Stimulated activated naive CD8-positive, alpha-beta T cell treated with anti-CD3 and anti-CD28 coated beads, Interleukin-15, Interleukin-2, amounts not matched to agents 100 U/mL and 50 U/mL, for 24 hours (primary cell): ENCODE results near the gene LBP.
"Not testable (repeated sequence)": the region's sequence is repeated elsewhere in the genome, so short reads cannot be mapped to it uniquely, and the experiment has no call there.

Source experiments
- ATAC-seq: fragments of 150-1000 bp; cut with Tn5 transposase; one replicate; pipeline ENCODE4 v1.10.0; 2021
- DNase-seq: peaks from one replicate; pipeline ENCODE4 v3.0.0; 2021

The LBP gene

DNA sequence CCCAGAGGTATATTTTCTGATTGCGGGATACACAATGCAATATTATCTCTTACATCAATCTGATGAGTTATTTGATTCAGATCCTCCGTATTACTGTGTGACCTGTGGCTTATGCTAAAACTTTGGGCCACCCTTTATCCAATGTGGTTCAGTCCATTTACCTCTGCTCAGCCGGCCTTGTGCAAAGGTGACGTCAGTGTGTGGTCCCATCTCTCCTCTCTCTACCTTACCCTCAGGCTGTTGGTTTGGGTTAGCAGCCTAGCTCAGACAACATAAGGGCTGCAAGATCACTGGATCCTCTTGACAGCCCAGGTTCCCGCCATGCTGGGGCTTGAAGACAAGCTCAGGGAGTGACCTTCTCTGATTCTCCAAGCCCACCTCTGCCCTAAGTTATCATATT is 55.8 kb downstream of the LBP start:
- DNase-seq (no peak), ATAC-seq (no peak)

DNA sequence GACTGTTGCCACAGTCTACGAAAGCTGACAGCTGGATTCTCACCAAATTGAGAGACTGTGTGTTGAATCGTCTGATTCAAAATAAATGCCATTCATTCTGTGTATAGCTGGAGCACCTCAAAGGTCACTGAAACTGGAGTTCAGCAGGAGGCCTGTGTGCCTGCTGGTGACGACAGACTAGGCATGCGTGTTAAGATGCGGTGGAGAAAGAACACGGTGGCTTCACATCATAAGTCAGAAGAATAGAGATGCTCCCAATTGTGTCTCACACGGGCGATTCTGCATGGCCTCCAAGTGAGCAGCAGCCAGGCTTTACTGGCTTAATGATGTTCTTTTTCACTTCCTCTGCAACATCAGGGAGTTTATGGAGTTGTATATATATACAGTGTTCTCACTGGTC is 56.5 kb downstream of the LBP start:
- no peak for DNase-seq

DNA sequence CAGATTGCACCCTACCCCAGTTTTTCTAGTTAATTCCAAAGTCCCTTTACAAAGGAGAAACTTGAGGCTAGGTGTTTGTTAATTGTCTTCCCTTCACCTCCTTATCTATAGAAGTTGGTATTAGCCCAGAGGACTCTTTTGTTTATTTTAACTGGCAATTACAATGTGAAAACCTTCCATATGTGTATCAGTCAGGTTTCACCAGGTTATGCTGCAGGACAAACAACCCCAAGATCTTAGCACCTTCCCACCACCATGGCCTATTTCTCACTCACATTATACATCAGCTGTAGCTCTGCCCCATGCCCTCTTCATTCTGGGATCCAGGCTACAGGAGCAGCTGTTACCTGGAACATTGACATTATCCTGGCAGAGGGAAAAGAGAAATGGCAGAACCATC is 57.7 kb downstream of the LBP start:
- no peak for DNase-seq
- no peak for ATAC-seq

More for the DNA sequence above, 56.5 kb downstream of the LBP start:
- no peak for ATAC-seq

DNA sequence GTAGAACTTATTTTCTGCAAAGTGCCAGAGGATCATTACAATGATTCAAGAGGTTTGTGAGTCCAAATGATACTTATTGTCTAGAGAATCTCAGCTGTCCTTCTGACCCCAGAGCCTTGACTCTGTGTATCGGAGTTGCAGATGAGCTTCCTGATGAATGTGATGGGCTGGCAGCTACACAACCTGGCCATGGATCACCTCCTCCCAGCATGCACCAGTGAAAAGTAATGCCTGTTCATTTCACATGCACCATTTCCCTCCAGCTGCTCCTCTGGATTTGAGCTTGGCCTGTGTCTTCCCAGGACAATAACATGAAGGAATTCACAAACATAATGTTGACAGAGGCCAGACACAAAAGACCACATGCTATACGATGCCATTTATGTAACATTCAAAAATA is 58.9 kb downstream of the LBP start:
- ATAC-seq (no peak), DNase-seq (no peak)

DNA sequence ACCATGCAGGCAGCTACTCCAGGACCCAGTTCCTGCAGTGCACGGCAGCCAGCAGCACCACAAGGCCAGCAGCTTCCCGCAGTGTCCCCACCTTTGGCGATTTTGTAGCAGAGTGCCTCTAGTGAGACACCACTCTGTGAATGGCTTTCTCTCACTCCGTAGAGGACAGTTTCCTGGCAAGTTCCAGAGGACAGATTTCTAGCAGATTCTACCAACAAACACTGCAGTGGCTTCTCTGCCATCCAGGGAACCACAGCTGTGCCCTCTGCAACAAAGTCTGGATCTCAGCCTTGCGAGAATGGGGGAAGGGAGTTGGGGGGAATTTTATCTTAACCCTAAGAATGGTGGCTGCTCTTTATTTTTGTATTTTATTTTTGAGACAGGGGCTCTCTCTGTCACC is 60.2 kb downstream of the LBP start:
- ATAC-seq (no peak), DNase-seq (no peak)

DNA sequence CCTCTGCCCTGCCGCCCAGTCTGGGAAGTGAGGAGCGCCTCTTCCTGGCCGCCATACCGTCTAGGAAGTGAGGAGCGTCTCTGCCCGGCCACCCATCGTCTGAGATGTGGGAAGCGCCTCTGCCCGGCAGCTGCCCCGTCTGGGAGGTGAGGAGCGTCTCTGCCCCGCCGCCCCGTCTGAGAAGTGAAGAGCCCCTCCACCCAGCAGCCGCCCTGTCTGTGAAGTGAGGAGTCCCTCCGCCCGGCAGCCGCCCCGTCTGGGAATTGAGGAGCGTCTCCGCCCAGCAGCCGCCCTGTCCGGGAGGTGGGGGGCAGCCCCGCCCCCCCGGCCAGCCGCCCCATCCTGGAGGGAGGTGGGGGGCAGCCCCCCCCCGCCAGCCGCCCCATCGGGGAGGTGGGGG is 61.0 kb downstream of the LBP start:
- DNase-seq (no peak), ATAC-seq (no peak)

DNA sequence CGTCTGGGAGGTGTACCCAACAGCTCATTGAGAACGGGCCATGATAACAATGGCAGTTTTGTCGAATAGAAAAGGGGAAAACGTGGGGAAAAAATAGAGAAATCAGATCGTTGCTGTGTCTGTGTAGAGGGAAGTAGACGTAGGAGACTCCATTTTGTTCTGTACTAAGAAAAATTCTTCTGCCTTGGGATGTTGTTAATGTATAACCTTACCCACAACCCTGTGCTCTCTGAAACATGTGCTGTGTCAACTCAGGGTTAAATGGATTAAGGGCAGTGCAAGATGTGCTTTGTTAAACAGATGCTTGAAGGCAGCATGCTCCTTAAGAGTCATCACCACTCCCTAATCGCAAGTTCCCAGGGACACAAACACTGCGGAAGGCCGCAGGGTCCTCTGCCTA is 61.5 kb downstream of the LBP start:
- not testable (repeated sequence) for ATAC-seq, DNase-seq

DNA sequence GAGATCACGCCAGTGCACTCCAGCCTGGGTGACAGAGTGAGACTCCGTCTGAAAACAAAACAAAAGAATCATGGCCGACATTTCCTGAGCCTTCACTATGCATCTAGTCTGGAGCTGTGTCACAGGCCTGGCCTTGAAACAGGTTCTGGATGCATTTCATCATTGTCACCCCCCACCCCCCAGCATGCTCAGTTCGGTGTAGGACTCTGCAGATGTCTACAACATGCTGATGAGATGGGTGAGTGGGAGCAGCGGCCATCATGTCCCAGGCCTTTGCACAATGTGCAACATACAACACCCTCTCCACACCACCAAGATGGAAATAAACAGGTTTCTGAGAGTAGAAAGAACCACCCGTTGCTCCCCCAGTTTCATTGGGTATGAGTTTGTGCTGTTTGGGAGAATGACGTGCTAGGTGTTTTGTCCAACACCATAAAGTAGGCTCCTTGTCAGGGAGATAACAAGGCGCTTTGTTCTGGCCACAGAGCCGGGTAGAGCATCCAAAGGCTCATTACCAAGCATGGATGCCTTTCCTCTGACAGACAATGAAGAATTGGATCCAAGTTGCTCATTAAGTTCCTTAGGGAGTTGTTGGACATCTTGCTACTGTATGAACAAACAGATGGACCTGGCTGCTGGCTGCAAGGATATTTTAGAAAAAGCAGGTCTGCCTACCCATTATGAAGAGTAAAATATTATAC is 66.7 kb downstream of the LBP start:
- DNase-seq, result no peak
- ATAC-seq, result no peak

DNA sequence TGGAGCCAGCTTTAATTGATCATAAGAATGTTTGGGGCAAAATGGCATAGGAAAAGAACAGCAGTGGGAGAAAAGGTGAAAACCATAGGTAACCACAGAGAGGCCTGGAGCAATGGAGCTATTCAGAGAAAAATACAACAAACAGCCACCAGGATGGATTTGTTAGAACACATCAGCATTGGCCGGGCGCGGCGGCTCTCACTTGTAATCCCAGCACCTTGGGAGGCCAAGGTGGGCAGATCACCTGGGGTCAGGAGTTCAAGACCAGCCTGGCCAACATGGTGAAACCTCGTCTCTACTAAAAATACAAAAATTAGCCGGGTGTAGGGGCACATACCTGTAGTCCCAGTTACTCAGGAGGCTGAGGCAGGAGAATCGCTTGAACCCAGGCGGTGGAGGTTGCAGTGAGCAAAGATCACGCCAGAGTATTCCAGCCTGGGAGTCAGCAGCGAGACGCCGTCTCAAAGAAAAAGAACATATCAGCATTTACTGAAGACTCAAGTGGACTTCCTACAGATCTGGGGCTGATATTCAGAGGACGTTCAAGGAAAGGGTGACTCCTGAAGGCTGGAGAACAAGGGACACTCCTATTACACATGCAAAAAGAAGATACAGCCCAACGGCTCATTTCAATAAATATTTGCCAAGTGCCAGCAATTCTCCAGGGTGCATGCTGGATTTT is 68.6 kb downstream of the LBP start:
- DNase-seq (no peak), ATAC-seq (no peak)

DNA sequence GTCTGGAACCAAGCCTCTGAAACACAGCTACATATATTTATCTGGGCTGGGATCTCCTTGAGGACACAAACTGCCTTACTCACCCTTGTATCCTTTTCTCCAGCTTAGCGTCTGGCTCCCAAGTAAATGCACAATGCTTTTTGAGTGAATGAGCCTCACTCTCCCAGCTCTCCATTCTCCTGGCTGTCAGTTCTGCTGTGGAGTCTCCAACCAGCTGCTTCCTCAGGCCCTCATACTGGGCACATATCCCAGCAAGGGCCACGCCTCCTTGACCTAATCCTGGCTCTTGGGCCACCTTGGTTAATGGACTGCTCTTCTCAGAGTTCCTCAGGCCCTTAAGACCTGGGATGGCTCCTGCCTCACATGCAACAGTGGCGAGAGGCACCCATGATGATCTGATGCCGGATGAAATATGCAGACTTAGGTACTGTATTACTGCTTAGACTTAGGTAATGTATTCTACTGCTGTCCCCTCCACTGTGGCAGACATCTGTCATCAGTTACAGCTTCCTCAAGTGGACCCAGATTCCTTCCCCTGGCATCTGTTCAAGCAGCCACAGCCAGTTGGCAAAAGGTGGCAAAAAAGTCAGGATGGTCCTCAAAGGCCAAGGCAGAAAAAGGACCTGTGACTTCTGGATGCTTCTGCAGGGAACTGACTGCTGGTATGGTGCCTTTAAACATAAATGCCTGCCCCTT is 72.4 kb downstream of the LBP start:
- DNase-seq (no peak), ATAC-seq (no peak)

DNA sequence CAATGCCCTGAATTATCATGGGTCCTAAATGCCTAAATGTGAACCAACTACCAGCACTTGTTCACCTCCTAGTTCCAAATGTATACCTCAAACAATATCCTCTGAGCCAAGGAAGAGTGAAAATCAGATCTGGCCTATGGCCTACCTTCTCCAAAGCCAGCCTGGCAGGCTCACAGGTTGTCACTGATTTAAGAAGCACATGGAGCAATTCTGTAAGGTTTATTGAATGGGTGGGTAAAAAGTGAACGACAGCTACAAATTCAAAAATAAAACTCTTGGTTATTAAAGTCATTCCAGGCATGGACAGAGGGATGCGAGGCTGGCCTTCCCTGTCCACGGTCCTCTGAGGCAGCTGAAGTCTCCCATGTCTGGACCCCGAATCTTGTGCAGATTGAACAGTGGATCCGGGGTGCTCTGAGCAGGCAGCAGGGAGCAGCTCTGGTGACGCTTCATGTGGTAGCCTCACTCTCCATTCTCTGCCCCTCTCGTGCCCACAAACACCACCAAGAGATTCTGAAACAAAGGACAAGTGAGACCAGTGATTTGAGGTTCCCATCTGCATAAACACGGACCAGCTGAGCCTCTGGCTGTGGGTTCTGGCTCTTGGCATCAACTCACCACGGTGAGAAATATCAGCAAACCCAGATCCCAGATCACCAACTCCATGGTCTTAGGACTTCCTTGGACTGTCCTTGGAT is 74.3 kb downstream of the LBP start:
- DNase-seq, result no peak
- no peak for ATAC-seq

DNA sequence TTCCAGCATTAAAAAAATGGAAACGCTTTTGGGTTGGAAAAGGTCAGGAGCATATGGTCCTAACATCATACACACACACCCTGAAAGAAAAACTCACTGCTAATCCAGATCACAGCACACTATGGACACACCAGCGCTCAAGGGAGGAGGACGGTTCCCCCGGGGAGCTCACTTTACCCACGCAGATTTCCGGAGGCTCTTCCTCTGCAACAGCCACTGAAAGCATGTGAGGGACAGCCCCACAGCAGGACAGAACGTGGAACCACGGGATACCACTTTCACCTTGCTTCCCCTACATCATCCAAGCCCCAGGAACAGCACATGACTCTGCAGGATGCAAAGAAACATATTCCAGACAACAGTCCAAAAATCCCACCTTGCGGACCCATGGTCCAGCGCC is 75.6 kb downstream of the LBP start:
- DNase-seq (no peak), ATAC-seq (no peak)

DNA sequence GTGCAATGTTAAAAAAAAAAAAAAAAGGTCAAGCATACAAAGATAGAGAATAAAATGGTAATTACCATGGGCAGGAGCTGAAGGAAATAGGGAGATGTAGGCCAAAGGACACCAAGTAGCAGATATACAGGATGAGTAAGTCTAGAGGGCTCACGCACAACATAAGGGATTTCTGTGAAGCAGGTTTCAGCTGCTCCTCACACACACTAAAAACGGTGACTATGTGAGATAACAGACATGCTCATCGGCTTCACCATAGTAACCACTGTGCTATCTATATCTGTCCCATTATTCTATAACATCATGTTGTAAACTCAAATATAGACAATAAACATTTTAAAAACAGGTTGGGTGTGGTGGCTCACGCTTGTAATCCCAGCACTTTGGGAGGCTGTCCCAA is 77.3 kb downstream of the LBP start:
- ATAC-seq (no peak), DNase-seq (no peak)

DNA sequence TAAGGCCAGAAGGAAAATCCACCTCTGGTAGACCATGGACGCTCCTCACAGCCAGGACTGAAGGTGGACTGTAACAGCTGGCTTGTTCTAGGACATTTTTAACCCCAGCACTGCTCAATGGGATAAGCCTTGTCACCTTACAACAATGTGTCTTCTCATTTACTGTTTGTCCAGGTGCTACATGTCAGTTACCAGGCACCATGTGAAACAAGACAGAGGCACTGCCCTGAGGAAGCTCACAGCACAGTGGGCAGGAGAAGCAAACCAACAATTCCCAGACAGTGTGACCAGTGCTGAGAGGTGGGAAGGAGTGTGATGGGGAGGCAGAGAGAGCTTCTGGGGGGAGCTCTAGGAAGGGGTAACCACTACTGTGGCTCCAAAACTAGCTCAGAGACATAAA is 78.1 kb downstream of the LBP start:
- no peak for DNase-seq
- no peak for ATAC-seq

DNA sequence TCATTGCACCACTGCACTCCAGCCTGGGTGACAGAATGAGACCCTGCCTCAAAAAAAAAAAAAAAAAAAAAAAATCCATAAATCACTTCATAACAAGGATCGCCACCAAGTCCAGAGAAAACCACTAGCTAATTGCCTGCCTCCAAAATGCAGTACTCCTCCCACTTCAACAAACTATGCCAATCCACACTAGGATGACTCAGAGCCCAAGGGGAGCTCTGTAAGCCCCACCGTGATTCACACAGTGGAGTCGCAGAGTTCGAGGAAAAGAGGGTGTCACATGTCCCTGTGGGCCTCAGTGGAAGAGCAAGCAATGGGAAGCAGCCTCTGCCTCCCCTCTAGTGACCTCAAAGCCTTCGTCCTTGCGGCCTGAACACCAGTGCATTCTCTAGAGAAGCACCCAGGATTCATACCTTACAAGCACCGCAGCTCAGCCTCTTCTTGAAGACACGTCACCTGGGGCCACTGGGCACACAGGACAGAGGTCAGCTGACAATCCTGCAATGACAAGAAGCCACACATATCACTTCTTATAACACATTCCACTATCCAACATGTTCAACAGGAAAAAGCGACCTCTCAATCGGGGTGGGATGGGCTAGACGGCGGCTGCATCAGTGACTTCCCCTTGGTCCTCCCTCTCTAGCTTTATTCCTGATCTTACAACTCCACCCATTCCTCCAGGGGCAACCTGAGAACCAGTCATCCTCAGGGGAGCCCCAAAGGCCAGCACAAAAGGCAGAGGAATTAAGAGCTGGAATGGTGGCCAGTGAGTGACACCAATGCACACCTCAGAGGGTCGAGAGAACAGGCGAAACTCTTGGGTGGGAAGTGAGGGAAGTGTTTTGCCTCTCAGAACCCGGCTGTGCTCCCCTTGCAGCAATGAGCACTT is 80.0 kb downstream of the LBP start:
- ATAC-seq, result peak; percentile 87
- peak; percentile 43 for DNase-seq
